GM23338 (cell line): ENCODE results near the gene CYB5R3. TPM values are rescaled to one million over a fixed set of nuclear protein-coding genes. Genes with fewer than 3 reads are reported as not detected.

ENCODE experiments used
- ATAC-seq: fragments of 200-7000 bp; cut with Tn5 transposase; 3 replicates; pipeline ENCODE4 v1.9.1; 2020
- DNase-seq: peaks from one replicate; pipeline ENCODE4 v3.0.0-alpha.2; 2015; ENCODE audit warnings: low spot score
- H2AFZ ChIP-seq: fragments of 200-600 bp; sonication (generic); 2 replicates; pipeline ENCODE4 v1.8.0; 2016; ENCODE audit warnings: antibody characterized with exemption, mild to moderate bottlenecking, moderate library complexity
- H3F3A ChIP-seq: fragments of 200-600 bp; sonication (generic); replicated peaks from 2 replicates; pipeline ENCODE4 v1.8.0; 2017; ENCODE audit warnings: antibody characterized with exemption, mixed run types, low read depth
- H3K27ac ChIP-seq: fragments of 200-600 bp; sonication (generic); 2 replicates; pipeline ENCODE4 v1.6.1; 2016; ENCODE audit warnings: low read depth
- H3K27me3 ChIP-seq: fragments of 200-600 bp; sonication (generic); 2 replicates; pipeline ENCODE4 v1.8.0; 2016; ENCODE audit warnings: mild to moderate bottlenecking, mixed run types, moderate library complexity; ENCODE audit not compliant: insufficient read depth
- H3K36me3 ChIP-seq: fragments of 200-600 bp; sonication (generic); 2 replicates; pipeline ENCODE4 v1.8.0; 2016; ENCODE audit warnings: mild to moderate bottlenecking; ENCODE audit not compliant: insufficient read depth
- H3K4me1 ChIP-seq: fragments of 200-600 bp; sonication (generic); 2 replicates; pipeline ENCODE4 v1.8.0; 2016; ENCODE audit warnings: mild to moderate bottlenecking, moderate library complexity; ENCODE audit not compliant: insufficient read depth
- H3K4me2 ChIP-seq: fragments of 200-600 bp; sonication (generic); 2 replicates; pipeline ENCODE4 v1.7.1; 2017; ENCODE audit warnings: mixed run types
- H3K4me3 ChIP-seq: fragments of 200-600 bp; sonication (generic); 2 replicates; pipeline ENCODE4 v1.6.1; 2016; ENCODE audit warnings: mixed run types
- H3K79me2 ChIP-seq: fragments of 200-600 bp; sonication (generic); replicated peaks from 2 replicates; pipeline ENCODE4 v1.8.0; 2017; ENCODE audit warnings: mild to moderate bottlenecking; ENCODE audit not compliant: insufficient read depth
- H3K9me2 ChIP-seq: fragments of 200-600 bp; sonication (generic); 2 replicates; pipeline ENCODE4 v1.8.0; 2017; ENCODE audit not compliant: insufficient read depth
- H4K20me1 ChIP-seq: fragments of 200-600 bp; sonication (generic); replicated peaks from 2 replicates; pipeline ENCODE4 v1.8.0; 2017; ENCODE audit warnings: mild to moderate bottlenecking; ENCODE audit not compliant: insufficient read depth
- H3K27ac Mint-ChIP-seq: 2 replicates; pipeline ENCODE4 v1.8.0; 2020; ENCODE audit warnings: inconsistent platforms, mild to moderate bottlenecking, moderate library complexity, mixed read lengths
- H3K27me3 Mint-ChIP-seq: 3 replicates; pipeline ENCODE4 v1.8.0; 2022; ENCODE audit warnings: low read depth, mild to moderate bottlenecking, moderate library complexity, mixed read lengths, inconsistent platforms; ENCODE audit not compliant: insufficient read depth, poor library complexity
- H3K36me3 Mint-ChIP-seq: 3 replicates; pipeline ENCODE4 v1.8.0; 2021; ENCODE audit warnings: low read depth, mild to moderate bottlenecking, inconsistent platforms, moderate library complexity, mixed read lengths
- H3K4me1 Mint-ChIP-seq: 3 replicates; pipeline ENCODE4 v1.8.0; 2020; ENCODE audit warnings: mild to moderate bottlenecking, inconsistent platforms, mixed read lengths
- H3K4me3 Mint-ChIP-seq: 3 replicates; pipeline ENCODE4 v1.8.0; 2021; ENCODE audit warnings: moderate library complexity, mild to moderate bottlenecking, inconsistent platforms, mixed read lengths
- H3K9me3 Mint-ChIP-seq: 3 replicates; pipeline ENCODE4 v1.8.0; 2020; ENCODE audit warnings: moderate library complexity, mild to moderate bottlenecking, inconsistent platforms, mixed read lengths
- CTCF ChIP-seq, 2 experiments: fragments of 200-600 bp in 1 of 2; sonication (generic) in 1 of 2; conservative IDR thresholded peaks; 2 replicates each; pipeline versions ENCODE4 v1.5.1 to v1.6.1; 2016 to 2017; ENCODE audit warnings: antibody characterized with exemption in 2 of 2, low read depth in 2 of 2, mild to moderate bottlenecking in 2 of 2, moderate library complexity in 1 of 2
- ETS1 ChIP-seq: IDR thresholded peaks from 2 replicates; pipeline ENCODE4 v1.6.1; 2016; ENCODE audit warnings: antibody characterized with exemption
- ZNF462 ChIP-seq: fragments of 250-450 bp; sonication (Bioruptor Pico); IDR thresholded peaks from 2 replicates; pipeline ENCODE4 v1.5.0; 2020; ENCODE audit warnings: mild to moderate bottlenecking, moderate library complexity
- polyA plus RNA-seq: library from polyadenylated mRNA; unstranded; fragments of >200 nt; fragmentation: Nextera tagmentation; extraction: Ambion mirVana; gene quantifications from 2 replicates; pipeline ENCODE4 v1.2.1, GENCODE V29; 2016
- total RNA-seq: library from RNA; depleted of rRNA; stranded (reverse); fragments of >200 nt; shearing (Covaris generic); gene quantifications from 2 replicates; pipeline ENCODE4 v1.2.3, GENCODE V29; 2014

The CYB5R3 gene
- total and polyA plus RNA-seq, 2 experiments from 2014 or later, result 76.2 to 76.9 TPM

- Mint-ChIP-seq H3K27me3 (peaks cover 10% of the 10 kb centered on the region), H3K4me3 (no peak overlapping the region), H3K36me3 (peaks cover 20% of the 10 kb centered on the region), H3K9me3 (no peaks in the 10 kb centered on the region), H3K27ac (no peak overlapping the region), H3K4me1 (no peaks in the 10 kb centered on the region)
- no peak overlapping the region for H3K4me2 ChIP-seq
- peaks cover 5% of the 10 kb centered on the region for H3K79me2 ChIP-seq
- no peak for TF ChIP-seq ZNF462 (CRISPR knock-in tag)
- TF ChIP-seq CTCF (conservative IDR thresholded peaks at IDR 0.05; ENCODE audit: low read depth in 2 of 2), result no peak
- no peak for TF ChIP-seq ETS1
- DNase-seq (no peak), ATAC-seq (no peak)
- no peaks in the 10 kb centered on the region for H3K36me3 ChIP-seq
- H3F3A ChIP-seq, result no peaks in the 10 kb centered on the region
- H3K27ac ChIP-seq, result no peak overlapping the region
- no peaks in the 10 kb centered on the region for H3K27me3 ChIP-seq
- no peaks in the 10 kb centered on the region for H4K20me1 ChIP-seq
- no peak overlapping the region for H2AFZ ChIP-seq
- H3K4me1 ChIP-seq, result no peaks in the 10 kb centered on the region
- no peak overlapping the region for H3K4me3 ChIP-seq
- no peaks in the 10 kb centered on the region for H3K9me2 ChIP-seq
Measured at GRCh38 chr22:42636506-42636905, 12.7 kb downstream of the CYB5R3 start.
